ENCODE results near the gene BCKDK. TPM values are rescaled to one million over a fixed set of nuclear protein-coding genes. Genes with fewer than 3 reads are reported as not detected.

The BCKDK gene
- total RNA-seq, 1 donor from 2014 or later: 33.3 TPM

GRCh38 chr16:31106509-31107464 is 1.4 kb upstream of the BCKDK start:
- Histone ChIP-seq H3K36me3 (peaks cover 22% of the 10 kb centered on the region), H3K4me1 (peaks cover 20% of the 10 kb centered on the region), H3K27me3 (no peaks in the 10 kb centered on the region), H3K27ac (no peak overlapping the region), H3K4me3 (no peak overlapping the region), H3K9me3 (no peaks in the 10 kb centered on the region)
- intact Hi-C loops (cut with DNase I): no loop called here
- no peak for ATAC-seq
- DNase-seq: no peak
- no peak for TF ChIP-seq CTCF (IDR thresholded peaks at IDR 0.05)

GRCh38 chr16:31107465-31107867 is 720 bp upstream of the BCKDK start:
- no peaks in the 10 kb centered on the region for H3K27me3 ChIP-seq
- no peak overlapping the region for H3K27ac ChIP-seq
- peaks cover 20% of the 10 kb centered on the region for H3K4me1 ChIP-seq
- H3K9me3 ChIP-seq: no peaks in the 10 kb centered on the region
- ATAC-seq (no peak), DNase-seq (no peak)
- intact Hi-C loops (cut with DNase I): no loop called here
- H3K4me3 ChIP-seq: no peak overlapping the region
- no peak for TF ChIP-seq CTCF (IDR thresholded peaks at IDR 0.05)
- H3K36me3 ChIP-seq: peaks cover 29% of the 10 kb centered on the region

- Histone ChIP-seq H3K27ac (peak overlapping the region; percentile 87), H3K27me3 (no peaks in the 10 kb centered on the region), H3K9me3 (no peaks in the 10 kb centered on the region), H3K4me3 (peak overlapping the region; percentile 95), H3K36me3 (peaks cover 30% of the 10 kb centered on the region), H3K4me1 (peaks cover 23% of the 10 kb centered on the region)
- TF ChIP-seq CTCF (IDR thresholded peaks at IDR 0.05): no peak
- intact Hi-C loops (cut with DNase I): no loop called here
- ATAC-seq (no peak), DNase-seq (no peak)
Measured at GRCh38 chr16:31108794-31109558, 790 bp downstream of the BCKDK start.

GRCh38 chr16:31109622-31110021 is 1.4 kb downstream of the BCKDK start:
- Histone ChIP-seq H3K36me3 (peaks cover 30% of the 10 kb centered on the region), H3K27ac (no peak overlapping the region), H3K4me1 (peaks cover 25% of the 10 kb centered on the region), H3K4me3 (no peak overlapping the region), H3K9me3 (no peaks in the 10 kb centered on the region), H3K27me3 (no peaks in the 10 kb centered on the region)
- TF ChIP-seq CTCF (IDR thresholded peaks at IDR 0.05): no peak
- ATAC-seq (no peak), DNase-seq (no peak)
- intact Hi-C loops (cut with DNase I): no loop called here

- ATAC-seq (no peak), DNase-seq (no peak)
- Histone ChIP-seq H3K36me3 (peaks cover 30% of the 10 kb centered on the region), H3K27me3 (no peaks in the 10 kb centered on the region), H3K9me3 (no peaks in the 10 kb centered on the region), H3K4me1 (peaks cover 26% of the 10 kb centered on the region), H3K4me3 (no peak overlapping the region), H3K27ac (no peak overlapping the region)
- TF ChIP-seq CTCF (IDR thresholded peaks at IDR 0.05): no peak
- intact Hi-C loops (cut with DNase I): no loop called here
Measured at GRCh38 chr16:31110106-31111034, 2.2 kb downstream of the BCKDK start.

All from upper lobe of right lung (tissue), 1 donor.